H1 (cell line): Measurements from ENCODE around the gene CALU. TPM values are rescaled to one million over a fixed set of nuclear protein-coding genes. Genes with fewer than 3 reads are reported as not detected.

Source experiments
- CTCF ChIA-PET: fragments of 300-600 bp; sonication (Branson Sonifier 250); formaldehyde crosslinking; loops from one replicate; lab custom pipeline; 2021; ENCODE audit not compliant: partially characterized antibody; lab: Charles Lee
- POLR2A ChIA-PET: fragments of 300-600 bp; sonication (Branson Sonifier 250); formaldehyde crosslinking; loops from one replicate; lab custom pipeline; 2021; ENCODE audit warnings: inconsistent platforms; ENCODE audit not compliant: partially characterized antibody; lab: Charles Lee
- DNase-seq, 2 experiments: peaks; one replicate each; pipeline versions ENCODE4 v3.0.0 to v3.0.0-alpha.2; 2010 to 2022; ENCODE audit warnings: low spot score in 2 of 2, low read depth in 1 of 2, mixed read lengths in 1 of 2
- FAIRE-seq: peaks from 2 replicates; lab custom pipeline; 2011; peaks lifted over from hg19 to GRCh38; lab: Jason Lieb, UNC
- H2AFZ ChIP-seq: 2 replicates; pipeline ENCODE4 v1.8.1; 2012; ENCODE audit warnings: low read length, inconsistent platforms
- H2AK5ac ChIP-seq: 2 replicates; pipeline ENCODE4 v1.6.1; 2013; ENCODE audit warnings: low read depth, low read length
- H2BK120ac ChIP-seq: replicated peaks from 2 replicates; pipeline ENCODE3; 2013; ENCODE audit warnings: low read depth, low read length, inconsistent platforms
- H2BK12ac ChIP-seq: 2 replicates; pipeline ENCODE4 v1.6.1; 2013; ENCODE audit warnings: low read depth, low read length
- H2BK15ac ChIP-seq: 2 replicates; pipeline ENCODE4 v1.6.1; 2013; ENCODE audit warnings: low read length
- H2BK20ac ChIP-seq: 2 replicates; pipeline ENCODE4 v1.6.1; 2013; ENCODE audit warnings: low read length
- H2BK5ac ChIP-seq: 2 replicates; pipeline ENCODE4 v1.6.1; 2013; ENCODE audit warnings: low read depth, low read length
- H3K14ac ChIP-seq: 2 replicates; pipeline ENCODE4 v1.6.1; 2013; ENCODE audit warnings: inconsistent platforms; ENCODE audit not compliant: insufficient read length
- H3K18ac ChIP-seq: 2 replicates; pipeline ENCODE4 v1.6.1; 2013; ENCODE audit warnings: low read length; ENCODE audit errors: extremely low read depth
- H3K23ac ChIP-seq: 2 replicates; pipeline ENCODE4 v1.6.1; 2013; ENCODE audit warnings: inconsistent platforms; ENCODE audit not compliant: insufficient read length
- H3K23me2 ChIP-seq: 2 replicates; pipeline ENCODE4 v1.6.1; 2013; ENCODE audit warnings: low read depth, low read length
- H3K27ac ChIP-seq: 2 replicates; pipeline ENCODE4 v1.6.1; 2011; ENCODE audit warnings: low read depth, low read length, inconsistent platforms
- H3K27me3 ChIP-seq, 4 experiments: replicated peaks in 1 of 4; 1 replicate in 1 of 4; 2 replicates in 3 of 4; pipeline versions ENCODE4 v1.6.1 to v1.8.1; 2011 to 2013; ENCODE audit warnings: low read length in 3 of 4, mild to moderate bottlenecking in 3 of 4, inconsistent platforms in 2 of 4, mixed read lengths in 2 of 4, moderate library complexity in 1 of 4; ENCODE audit not compliant: control insufficient read depth in 3 of 4, insufficient read depth in 3 of 4; ENCODE audit errors: extremely low read depth in 1 of 4
- H3K36me3 ChIP-seq, 4 experiments: 2 replicates each; pipeline versions ENCODE4 v1.6.1 to v1.8.1; 2011 to 2013; ENCODE audit warnings: mild to moderate bottlenecking in 4 of 4, low read length in 3 of 4, moderate library complexity in 2 of 4, control low read depth in 1 of 4, inconsistent platforms in 1 of 4; ENCODE audit not compliant: insufficient read depth in 4 of 4, control insufficient read depth in 2 of 4
- H3K4ac ChIP-seq: replicated peaks from 2 replicates; pipeline ENCODE3; 2013; ENCODE audit warnings: low read length, low read depth, mixed read lengths, inconsistent platforms; ENCODE audit not compliant: insufficient read length
- H3K4me1 ChIP-seq, 4 experiments: replicated peaks in 1 of 4; 1 replicate in 1 of 4; 2 replicates in 3 of 4; pipeline versions ENCODE4 v1.6.1 to v1.8.1; 2011 to 2013; ENCODE audit warnings: low read length in 3 of 4, inconsistent platforms in 2 of 4, mixed read lengths in 1 of 4; ENCODE audit not compliant: insufficient read depth in 4 of 4, control insufficient read depth in 3 of 4
- H3K4me2 ChIP-seq, 2 experiments: 2 replicates each; pipeline versions ENCODE4 v1.6.1 to v1.8.1; 2011 to 2013; ENCODE audit warnings: low read depth in 2 of 2, low read length in 2 of 2, control low read depth in 1 of 2, inconsistent platforms in 1 of 2, mild to moderate bottlenecking in 1 of 2; ENCODE audit not compliant: insufficient read depth in 1 of 2
- H3K4me3 ChIP-seq, 4 experiments: fragments of 200-600, 300-600 bp in 1 of 4; sonication (generic), shearing (Covaris generic), sonication (Bioruptor Twin) in 1 of 4; 2 replicates each; pipeline versions ENCODE4 v1.5.1 to v1.8.1; 2011 to 2016; ENCODE audit warnings: low read length in 4 of 4, low read depth in 3 of 4, control low read depth in 2 of 4, inconsistent platforms in 2 of 4, mild to moderate bottlenecking in 2 of 4, mixed read lengths in 1 of 4, moderate library complexity in 1 of 4; ENCODE audit not compliant: insufficient read depth in 2 of 4; ENCODE audit errors: extremely low read depth in 1 of 4
- H3K56ac ChIP-seq: replicated peaks from 2 replicates; pipeline ENCODE3; 2013; ENCODE audit warnings: low read depth, mild to moderate bottlenecking, mixed read lengths, low read length, inconsistent platforms; ENCODE audit not compliant: insufficient read length
- H3K79me1 ChIP-seq: 2 replicates; pipeline ENCODE4 v1.6.1; 2013; ENCODE audit warnings: low read depth, low read length, control low read depth
- H3K79me2 ChIP-seq, 2 experiments: 2 replicates each; pipeline versions ENCODE4 v1.6.1 to v1.8.1; 2012 to 2013; ENCODE audit warnings: low read length in 2 of 2, mild to moderate bottlenecking in 2 of 2, inconsistent platforms in 1 of 2; ENCODE audit not compliant: insufficient read depth in 2 of 2, control insufficient read depth in 1 of 2
- H3K9ac ChIP-seq, 4 experiments: replicated peaks in 1 of 4; 1 replicate in 1 of 4; 2 replicates in 3 of 4; pipeline versions ENCODE4 v1.6.1 to v1.8.1; 2011 to 2013; ENCODE audit warnings: low read depth in 3 of 4, low read length in 3 of 4, control low read depth in 2 of 4, mild to moderate bottlenecking in 2 of 4, moderate library complexity in 2 of 4, inconsistent platforms in 1 of 4; ENCODE audit errors: extremely low read depth in 1 of 4
- H3K9me3 ChIP-seq, 2 experiments: 2 replicates each; pipeline versions ENCODE4 v1.6.1 to v1.8.1; 2012 to 2013; ENCODE audit warnings: mild to moderate bottlenecking in 2 of 2, moderate library complexity in 2 of 2, control low read depth in 1 of 2, inconsistent platforms in 1 of 2, low read depth in 1 of 2, low read length in 1 of 2, mixed read lengths in 1 of 2; ENCODE audit not compliant: insufficient read depth in 2 of 2
- H4K20me1 ChIP-seq, 2 experiments: replicated peaks in 1 of 2; 2 replicates each; pipeline versions ENCODE3 to v1.8.1; 2011 to 2013; ENCODE audit warnings: inconsistent platforms in 2 of 2, low read length in 2 of 2, mild to moderate bottlenecking in 1 of 2; ENCODE audit not compliant: insufficient read depth in 2 of 2, control insufficient read depth in 1 of 2
- H4K5ac ChIP-seq: 2 replicates; pipeline ENCODE4 v1.6.1; 2013; ENCODE audit warnings: low read length, low read depth, mixed read lengths, inconsistent platforms; ENCODE audit not compliant: insufficient read length
- H4K8ac ChIP-seq: 2 replicates; pipeline ENCODE4 v1.8.0; 2013; ENCODE audit warnings: mild to moderate bottlenecking, moderate library complexity, low read length, inconsistent platforms; ENCODE audit not compliant: insufficient read depth; ENCODE audit errors: extremely low read depth
- H4K91ac ChIP-seq: replicated peaks from 2 replicates; pipeline ENCODE3; 2013; ENCODE audit warnings: low read length, mixed read lengths, inconsistent platforms; ENCODE audit not compliant: insufficient read length
- CBX5 ChIP-seq: fragments of 300-800, 300-1000 bp; sonication (generic); IDR thresholded peaks from 2 replicates; pipeline ENCODE4 v1.7.1; 2016; ENCODE audit warnings: antibody characterized with exemption, low read length, low read depth
- FOSL1 ChIP-seq: IDR thresholded peaks from 2 replicates; pipeline ENCODE4 v1.6.1; 2011; ENCODE audit warnings: mild to moderate bottlenecking, low read depth, low read length, moderate library complexity; ENCODE audit not compliant: insufficient read depth
- GTF2F1 ChIP-seq: IDR thresholded peaks from 2 replicates; pipeline ENCODE4 v1.6.1; 2012; ENCODE audit warnings: low read depth, low read length, improper control_type of control experiment, borderline replicate concordance
- MAFK ChIP-seq: IDR thresholded peaks from 2 replicates; pipeline ENCODE4 v1.6.1; 2012; ENCODE audit warnings: low read depth, mild to moderate bottlenecking, improper control_type of control experiment, low read length
- NANOG ChIP-seq: IDR thresholded peaks from 2 replicates; pipeline ENCODE4 v1.6.1; 2011; ENCODE audit warnings: low read length, low read depth, mild to moderate bottlenecking, inconsistent platforms; ENCODE audit not compliant: insufficient read depth, poor library complexity, severe bottlenecking
- POLR2A ChIP-seq, 2 experiments: IDR thresholded peaks; 1 replicate in 1 of 2; 2 replicates in 1 of 2; pipeline ENCODE4 v1.6.1; 2011; ENCODE audit warnings: low read depth in 2 of 2, low read length in 2 of 2, mild to moderate bottlenecking in 2 of 2; ENCODE audit errors: control extremely low read depth in 1 of 2
- POU5F1 ChIP-seq: IDR thresholded peaks from 2 replicates; pipeline ENCODE4 v1.6.1; 2011; ENCODE audit warnings: low read depth, mild to moderate bottlenecking, low read length, moderate library complexity
- RBBP5 ChIP-seq: IDR thresholded peaks from 2 replicates; pipeline ENCODE4 v1.7.1; 2012; ENCODE audit warnings: low read depth, mild to moderate bottlenecking, inconsistent platforms, low read length, moderate library complexity, borderline replicate concordance
- RNF2 ChIP-seq: fragments of 200-900, 300-1000 bp; sonication (generic); IDR thresholded peaks from 2 replicates; pipeline ENCODE4 v1.7.1; 2016; ENCODE audit warnings: borderline replicate concordance, low read depth, mild to moderate bottlenecking, antibody characterized with exemption, low read length; ENCODE audit not compliant: poor library complexity, severe bottlenecking; ENCODE audit errors: missing control alignments
- SAP30 ChIP-seq: fragments of 300-600 bp; sonication (generic); IDR thresholded peaks from 2 replicates; pipeline ENCODE4 v1.7.1; 2012; ENCODE audit warnings: low read length, moderate library complexity, mild to moderate bottlenecking, inconsistent platforms; ENCODE audit not compliant: insufficient read depth, insufficient replicate concordance
- SP1 ChIP-seq: IDR thresholded peaks from 2 replicates; pipeline ENCODE4 v1.6.1; 2011; ENCODE audit warnings: low read depth, low read length
- WGBS, 2 experiments: shearing (Covaris generic) in 1 of 2; methylation state at CpG; one replicate each; pipeline versions ENCODE4 v1.1.6 to v1.1.7; 2013 to 2015; ENCODE audit warnings: low lambda C conversion rate in 2 of 2, mixed read lengths in 2 of 2, inconsistent platforms in 1 of 2, low coverage in 1 of 2, missing lambda C conversion rate in 1 of 2; ENCODE audit not compliant: insufficient replicate concordance in 2 of 2, insufficient coverage in 1 of 2, insufficient read length in 1 of 2; ENCODE audit errors: extremely low coverage in 1 of 2, missing lambda C conversion rate in 1 of 2; 5-methylcytosine and 5-hydroxymethylcytosine counted together
- polyA plus RNA-seq, 7 experiments: library from polyadenylated mRNA; depleted of rRNA in 3 of 7; stranded (reverse) in 5 of 7; unstranded in 2 of 7; fragments of >200 nt in 5 of 7; fragments of 200-250 nt in 2 of 7; gene quantifications; 1 replicate in 5 of 7; 2 replicates in 1 of 7; 4 replicates in 1 of 7; pipeline versions ENCODE4 v1.2.1 to v1.2.3, GENCODE V29; 2011 to 2013; ENCODE audit warnings: missing spikeins in 2 of 7, mixed read lengths in 2 of 7
- total RNA-seq: library from RNA; stranded (reverse); fragmentation: NEBNext Ultra II Directional; extraction: Animal tissue kit (Norgen Biotek cat#: 25700); gene quantifications from 2 replicates; pipeline ENCODE4 v1.2.1, GENCODE V29; 2021

Gene CALU
- total and polyA plus RNA-seq, 2 of the 8 experiments (the other 6 are each of a cell fraction or from before 2014, with no cell fraction given), result 67.2 to 170 TPM

DNA sequence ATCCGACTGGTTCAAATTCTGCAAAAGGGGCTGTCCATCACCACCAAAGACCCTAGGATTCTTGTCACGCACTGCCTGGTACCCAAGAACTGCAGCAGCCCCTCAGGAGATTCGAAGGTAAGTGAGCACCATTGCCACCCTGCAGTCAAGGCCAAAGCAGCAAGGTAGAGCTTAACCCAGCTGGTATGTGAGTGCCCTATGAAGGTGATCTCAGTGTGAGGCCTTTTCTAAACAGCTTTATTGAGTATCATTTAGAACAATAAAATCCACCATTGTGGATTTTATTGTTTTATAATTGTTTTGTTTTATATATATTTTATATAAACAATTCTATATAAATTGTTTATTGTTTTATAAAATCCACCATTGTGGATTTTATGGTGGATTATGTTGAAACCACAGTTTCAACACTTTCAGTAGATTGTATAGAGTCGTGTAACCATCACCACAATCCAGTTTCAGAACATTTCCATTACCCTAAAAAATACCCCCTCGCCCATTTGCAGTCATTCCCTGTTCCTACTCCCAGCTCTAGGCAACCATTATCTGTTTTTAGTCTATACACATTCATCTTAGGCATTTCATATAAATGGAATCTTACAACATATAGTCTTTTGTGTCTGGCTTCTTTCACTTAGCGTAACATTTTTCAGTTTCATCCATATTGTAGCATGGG lies 20.1 kb upstream of the CALU start:
- H4K91ac ChIP-seq, result no peak overlapping the region
- H2BK12ac ChIP-seq, result no peak overlapping the region
- no peak overlapping the region for H3K56ac ChIP-seq
- FAIRE-seq (no peak), DNase-seq (no peak)
- no peak overlapping the region for H3K4me3 ChIP-seq
- no peak overlapping the region for H2BK15ac ChIP-seq
- H3K9ac ChIP-seq, result no peak overlapping the region
- no peaks in the 10 kb centered on the region for H3K4me1 ChIP-seq
- POLR2A ChIA-PET, result interaction anchor here (0.6 to 1.9 kb wide), 2 partner anchors 14 to 20 kb away, joined by 3 to 6 read pairs; partner anchors contain the start of gene CALU
- H3K27ac ChIP-seq, result no peak overlapping the region
- H4K5ac ChIP-seq, result no peak overlapping the region
- no peak overlapping the region for H2AFZ ChIP-seq
- no peak overlapping the region for H3K23ac ChIP-seq
- H3K14ac ChIP-seq, result no peak overlapping the region
- H2AK5ac ChIP-seq, result no peak overlapping the region
- no peaks in the 10 kb centered on the region for H3K79me1 ChIP-seq
- 93% methylated on average over 6 of the region's 6 CpGs; no CpG with 5 or more reads in 1 of the 2 experiments for WGBS, 2 experiments
- H3K23me2 ChIP-seq, result no peaks in the 10 kb centered on the region; the same call in 1 of the 2 replicates
- no peak overlapping the region for H4K8ac ChIP-seq
- H3K36me3 ChIP-seq, result no peaks in the 10 kb centered on the region
- CTCF ChIA-PET, result interaction anchor here (0.6 to 1.6 kb wide), 4 partner anchors 8 to 47 kb away, joined by 3 to 7 read pairs (median 3); no protein-coding TSS in a partner anchor
- no peaks in the 10 kb centered on the region for H3K27me3 ChIP-seq
- H3K9me3 ChIP-seq, result no peaks in the 10 kb centered on the region
- H3K18ac ChIP-seq, result no peak overlapping the region
- no peak overlapping the region for H3K4ac ChIP-seq
- no peak overlapping the region for H2BK120ac ChIP-seq
- no peaks in the 10 kb centered on the region for H3K79me2 ChIP-seq
- no peak overlapping the region for H2BK5ac ChIP-seq
- no peaks in the 10 kb centered on the region for H4K20me1 ChIP-seq
- H3K4me2 ChIP-seq, result no peak overlapping the region
- no peak overlapping the region for H2BK20ac ChIP-seq
- TF ChIP-seq POLR2A (IDR thresholded peaks at IDR 0.05; ENCODE audit: control extremely low read depth in 1 of 2, low read depth in 2 of 2, low read length in 2 of 2), result no peak
- no peak for TF ChIP-seq POU5F1
- TF ChIP-seq RBBP5, result no peak
- TF ChIP-seq NANOG, result no peak
- no peak for TF ChIP-seq CBX5
- TF ChIP-seq SP1, result no peak
- TF ChIP-seq MAFK, result no peak
- TF ChIP-seq RNF2, result no peak
- TF ChIP-seq SAP30, result no peak
- TF ChIP-seq GTF2F1, result no peak
- TF ChIP-seq FOSL1, result no peak
